NB4 (cell line): ENCODE data around the gene SATB2.

Experiments used
- MYC ChIP-seq: IDR thresholded peaks from 2 replicates; pipeline ENCODE4 v1.6.1; 2011; ENCODE audit warnings: low read depth, low read length
- POLR2A ChIP-seq: IDR thresholded peaks from 2 replicates; pipeline ENCODE4 v1.6.1; 2011; ENCODE audit warnings: mild to moderate bottlenecking; ENCODE audit not compliant: insufficient read length; ENCODE audit errors: extremely low read depth
- TF ChIP-seq, protein P1 (sequence below): IDR thresholded peaks from one replicate; pipeline ENCODE4 v1.5.1; 2012; ENCODE audit warnings: low read depth, low read length
- TF ChIP-seq, protein P2 (sequence below): IDR thresholded peaks from 2 replicates; pipeline ENCODE4 v1.6.1; 2011; ENCODE audit warnings: low read depth, low read length

DNA sequence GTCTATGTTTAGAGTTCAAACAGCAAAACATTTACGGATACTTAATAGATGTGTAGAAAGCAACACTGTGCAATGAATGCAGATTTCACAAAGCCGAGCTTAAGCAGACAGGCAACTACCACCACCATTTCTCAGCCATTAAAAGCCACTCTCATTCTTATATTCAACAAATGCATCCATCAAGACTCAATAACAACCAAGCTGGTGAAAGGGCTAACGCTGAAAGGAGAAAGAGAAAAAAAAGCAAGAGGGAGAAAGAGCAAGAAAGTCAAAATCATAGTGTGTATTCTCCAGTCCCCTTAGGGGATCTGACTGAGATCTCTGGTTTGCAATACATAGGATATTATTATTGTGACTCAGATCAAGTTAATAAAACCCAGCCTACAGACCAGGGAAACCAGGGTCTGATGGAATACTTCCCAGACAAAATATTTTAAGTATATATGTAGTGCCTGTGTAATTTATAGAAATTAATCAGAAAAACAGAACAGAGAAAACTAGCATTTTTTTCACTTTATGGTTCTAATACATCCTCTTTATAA, 14.1 kb downstream of the SATB2 start:
- TF ChIP-seq, protein P1, sequence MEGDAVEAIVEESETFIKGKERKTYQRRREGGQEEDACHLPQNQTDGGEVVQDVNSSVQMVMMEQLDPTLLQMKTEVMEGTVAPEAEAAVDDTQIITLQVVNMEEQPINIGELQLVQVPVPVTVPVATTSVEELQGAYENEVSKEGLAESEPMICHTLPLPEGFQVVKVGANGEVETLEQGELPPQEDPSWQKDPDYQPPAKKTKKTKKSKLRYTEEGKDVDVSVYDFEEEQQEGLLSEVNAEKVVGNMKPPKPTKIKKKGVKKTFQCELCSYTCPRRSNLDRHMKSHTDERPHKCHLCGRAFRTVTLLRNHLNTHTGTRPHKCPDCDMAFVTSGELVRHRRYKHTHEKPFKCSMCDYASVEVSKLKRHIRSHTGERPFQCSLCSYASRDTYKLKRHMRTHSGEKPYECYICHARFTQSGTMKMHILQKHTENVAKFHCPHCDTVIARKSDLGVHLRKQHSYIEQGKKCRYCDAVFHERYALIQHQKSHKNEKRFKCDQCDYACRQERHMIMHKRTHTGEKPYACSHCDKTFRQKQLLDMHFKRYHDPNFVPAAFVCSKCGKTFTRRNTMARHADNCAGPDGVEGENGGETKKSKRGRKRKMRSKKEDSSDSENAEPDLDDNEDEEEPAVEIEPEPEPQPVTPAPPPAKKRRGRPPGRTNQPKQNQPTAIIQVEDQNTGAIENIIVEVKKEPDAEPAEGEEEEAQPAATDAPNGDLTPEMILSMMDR, result no peak
- no peak for TF ChIP-seq POLR2A
- TF ChIP-seq, protein P2, sequence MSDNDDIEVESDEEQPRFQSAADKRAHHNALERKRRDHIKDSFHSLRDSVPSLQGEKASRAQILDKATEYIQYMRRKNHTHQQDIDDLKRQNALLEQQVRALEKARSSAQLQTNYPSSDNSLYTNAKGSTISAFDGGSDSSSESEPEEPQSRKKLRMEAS, result no peak
- no peak for TF ChIP-seq MYC
